HG02610 (cell line): Measurements from ENCODE around the gene ASB15.
"Not testable (repeated sequence)": the region's sequence is repeated elsewhere in the genome, so short reads cannot be mapped to it uniquely, and the experiment has no call there.

Experiments used
- ATAC-seq: cut with Tn5 transposase; IDR thresholded peaks from one replicate; pipeline ENCODE4 v1.9.1; 2021; ENCODE audit warnings: mild to moderate bottlenecking, moderate library complexity; ENCODE audit not compliant: unreplicated experiment

Gene ASB15

DNA sequence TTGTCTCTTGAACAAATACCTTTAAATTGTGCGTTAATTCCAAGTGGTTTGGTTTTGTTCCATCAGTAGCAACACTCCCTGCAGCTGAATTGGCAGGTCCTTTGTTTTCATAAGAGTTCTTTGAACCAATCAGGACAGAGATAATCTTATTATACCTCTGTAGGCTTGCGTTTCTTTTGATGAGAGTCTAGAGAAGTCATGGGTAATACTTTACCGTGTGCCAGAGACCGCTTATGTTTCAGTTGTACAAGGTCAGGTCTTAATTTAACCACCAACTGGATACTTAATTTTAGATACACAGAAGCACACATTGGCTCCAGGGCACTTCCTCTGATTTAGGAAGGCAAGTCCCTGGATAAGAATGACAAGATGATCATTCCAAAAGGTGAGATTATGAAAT is at the start of gene ASB15:
ASB15 (plus strand) TSS at position 292 of the 400 bp plus-strand sequence. CDS start 12,682 bp downstream, outside the sequence.
- ATAC-seq: no peak

DNA sequence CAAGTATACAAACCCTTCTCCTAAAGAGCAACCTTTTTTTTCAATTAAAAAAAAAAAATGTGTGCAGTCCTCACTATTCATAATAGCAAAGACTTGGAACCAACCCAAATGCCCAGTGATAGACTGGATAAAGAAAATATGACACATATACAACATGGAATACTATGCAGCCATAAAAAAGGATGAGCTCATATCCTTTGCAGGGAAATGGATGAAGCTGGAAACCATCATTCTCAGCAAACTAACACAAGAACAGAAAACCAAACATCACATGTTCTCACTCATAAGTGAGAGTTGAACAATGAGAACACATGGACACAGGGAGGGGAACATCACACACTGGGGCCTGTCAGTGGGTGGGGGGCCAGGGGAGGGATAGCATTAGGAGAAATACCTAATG is 49.5 kb upstream of the ASB15 start:
- ATAC-seq: not testable (repeated sequence)

DNA sequence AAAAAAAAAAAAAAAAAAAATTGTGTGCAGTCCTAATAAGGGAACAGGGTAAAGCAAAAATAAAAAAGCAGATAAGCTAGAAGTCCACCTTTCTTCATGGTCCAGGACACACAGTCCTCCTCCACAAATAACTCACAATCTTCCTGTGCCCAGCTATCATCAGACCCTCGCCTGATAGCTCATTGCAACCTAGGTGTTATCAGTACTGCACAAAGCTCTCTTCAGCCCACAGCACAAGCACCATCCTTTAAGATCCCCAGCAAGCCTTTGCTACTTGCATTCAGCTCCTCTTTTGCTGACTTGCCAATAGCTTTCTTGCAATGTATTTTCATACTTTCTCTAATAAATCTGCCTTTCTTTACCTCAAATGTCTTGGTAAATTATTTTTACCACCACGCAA is 49.0 kb upstream of the ASB15 start:
- ATAC-seq: no peak

DNA sequence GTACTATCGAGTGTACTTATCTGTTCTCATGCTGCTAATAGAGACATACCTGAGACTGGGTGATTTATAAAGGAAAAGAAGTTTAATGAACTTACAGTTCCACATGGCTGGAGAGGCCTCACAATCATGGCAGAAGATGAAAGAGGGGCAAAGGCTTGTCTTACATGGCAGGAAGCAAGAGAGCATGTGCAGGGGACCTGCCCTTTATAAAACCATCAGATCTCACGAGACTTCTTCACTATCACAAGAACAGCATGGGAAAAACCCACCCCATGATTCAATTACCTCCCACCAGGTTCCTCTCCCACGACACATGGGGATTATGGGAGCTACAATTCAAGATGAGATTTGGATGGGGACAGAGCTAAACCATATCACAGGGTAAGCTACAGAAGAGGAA is 48.5 kb upstream of the ASB15 start:
- no peak for ATAC-seq

DNA sequence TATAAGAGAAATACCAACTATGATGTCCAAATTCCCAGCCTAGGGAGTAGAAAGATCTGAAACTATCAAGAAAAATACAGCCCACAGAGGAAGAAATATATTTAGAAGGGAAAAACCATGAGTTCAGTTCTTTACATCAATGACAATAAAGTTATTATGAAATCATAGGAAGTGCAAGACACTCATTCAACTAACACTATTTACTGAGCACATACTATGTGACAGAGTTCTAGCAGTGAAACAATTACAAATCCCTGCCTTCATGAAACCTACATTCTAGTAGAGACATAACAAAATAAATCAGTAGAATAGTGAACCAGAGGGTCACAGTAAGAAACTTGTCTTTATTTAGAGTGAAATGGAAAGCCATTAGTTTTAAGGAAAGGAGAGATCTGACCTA is 46.1 kb upstream of the ASB15 start:
- ATAC-seq: no peak

- ATAC-seq: no peak
Observed at GRCh38 chr7:123557016-123557397, 44.6 kb upstream of the ASB15 start.

DNA sequence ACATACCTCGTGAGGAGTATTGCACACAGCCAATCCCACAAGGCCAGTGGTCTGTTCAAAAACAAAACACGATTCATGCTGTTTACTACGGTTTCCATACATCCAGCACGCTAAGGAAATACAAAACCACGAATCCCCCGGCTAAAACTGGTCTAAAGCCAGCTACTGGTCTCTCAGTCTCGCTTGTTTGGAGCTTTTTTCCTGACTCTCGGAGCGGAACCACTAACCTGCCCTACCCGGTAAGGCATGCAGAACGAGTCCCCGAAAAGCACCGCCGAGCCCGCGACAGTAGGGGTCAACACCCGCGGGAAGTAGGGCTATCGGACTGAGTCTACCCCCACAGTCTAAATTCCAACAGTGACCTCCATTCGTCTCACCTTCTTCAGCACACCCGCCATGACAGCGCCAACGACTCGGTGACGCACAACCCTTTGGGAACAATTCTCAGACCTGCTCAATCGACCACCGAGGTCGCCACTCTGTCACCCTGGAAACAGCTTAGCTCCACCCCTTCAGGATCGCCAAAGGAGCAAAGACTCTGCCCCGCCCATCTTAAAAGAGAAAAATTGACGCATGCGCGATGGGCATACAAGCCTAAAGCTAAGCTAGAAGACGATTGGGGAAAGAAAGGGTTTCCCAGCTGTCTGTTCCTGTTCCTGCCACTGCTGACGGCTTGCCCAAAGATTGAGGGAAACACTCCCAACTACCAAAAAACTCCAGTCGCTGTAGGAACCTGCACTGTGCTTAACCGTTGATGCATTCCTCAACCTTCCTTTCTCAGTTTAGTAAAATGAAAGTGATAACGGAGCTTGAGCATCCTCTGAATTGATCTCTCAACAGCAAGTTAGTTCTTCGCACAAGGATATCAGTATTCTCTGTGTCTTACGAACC is 44.0 kb upstream of the ASB15 start, which contains the start of gene NDUFA5:
NDUFA5 (minus strand) TSS at position 421 of the 891 bp plus-strand sequence; CDS start at position 398, 23 bp downstream.
- peak; percentile 97 for ATAC-seq

DNA sequence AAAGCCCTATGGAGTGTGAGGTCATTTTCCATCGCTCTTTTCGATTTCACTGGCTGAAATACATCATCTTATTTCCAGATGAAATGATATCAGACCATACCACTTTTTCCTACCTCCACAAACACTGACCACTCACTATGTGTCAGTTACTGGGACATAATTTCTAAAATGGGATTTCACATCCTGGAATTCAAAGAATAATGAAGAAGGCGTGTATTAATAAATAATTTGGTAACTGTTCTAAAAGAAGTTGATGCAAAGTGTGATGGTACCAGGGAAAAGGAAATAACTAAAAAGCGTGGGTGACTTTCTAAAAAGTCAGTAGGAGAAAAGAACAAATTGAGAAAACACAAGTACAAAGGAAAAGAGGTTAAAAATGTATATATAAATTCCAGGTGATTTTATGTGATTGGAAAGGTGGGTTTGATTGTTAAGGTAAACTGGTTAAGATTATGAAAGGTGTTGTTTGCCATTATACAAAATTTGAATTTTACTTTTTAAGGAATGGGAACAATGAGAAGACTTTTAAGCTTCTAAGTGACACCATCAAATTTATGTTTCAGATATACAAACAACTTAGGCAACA is 43.2 kb upstream of the ASB15 start:
- peak; percentile 4 for ATAC-seq

DNA sequence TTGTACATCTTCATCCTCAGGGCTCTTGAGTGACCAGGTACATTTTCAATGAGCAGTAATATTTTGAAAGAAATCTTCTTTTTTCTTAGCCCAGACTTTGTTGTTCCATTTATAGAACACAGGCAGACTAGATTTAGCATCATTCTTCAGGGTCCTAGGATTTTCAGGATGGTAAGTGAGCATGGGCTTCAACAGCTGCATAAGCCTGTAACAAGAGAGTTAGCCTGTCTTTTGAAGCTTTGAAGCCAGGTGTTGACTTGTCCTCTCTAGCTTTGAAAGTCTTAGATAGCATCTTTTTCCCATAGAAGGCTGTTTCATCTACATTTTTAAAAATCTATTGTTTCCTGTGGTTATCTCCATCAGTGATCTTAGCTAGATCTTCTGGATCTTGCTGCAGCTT is 39.5 kb upstream of the ASB15 start:
- no peak for ATAC-seq

DNA sequence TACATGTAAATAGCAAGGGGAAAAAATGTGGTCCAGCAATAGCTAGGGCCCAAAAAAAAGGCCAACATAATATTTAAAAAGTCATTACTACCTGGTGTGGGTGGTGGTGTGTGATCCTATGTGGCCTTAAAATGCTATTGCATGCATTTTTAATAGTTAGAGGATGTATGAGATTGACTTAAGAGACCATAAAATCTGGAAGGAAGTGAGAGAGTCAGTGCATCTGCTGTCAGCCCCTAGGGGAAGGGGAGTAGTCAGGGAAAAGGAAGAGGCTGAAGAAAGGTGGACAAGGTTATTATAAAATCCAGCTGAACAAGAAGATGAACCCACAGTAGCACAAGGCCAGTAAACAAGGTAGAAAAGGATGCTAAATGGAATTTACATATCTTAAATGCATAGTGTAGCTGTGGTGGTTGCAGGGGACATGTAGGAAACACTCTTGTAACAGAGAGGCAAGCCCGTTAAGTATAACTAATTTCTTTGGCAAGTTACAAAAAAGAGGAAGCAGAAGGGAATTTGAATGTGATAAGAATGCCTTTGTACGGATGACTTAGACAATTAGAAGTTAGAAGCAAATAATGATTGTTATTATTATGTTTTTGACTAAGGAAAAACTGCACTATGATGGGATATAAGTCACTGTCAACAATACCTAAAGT is 32.1 kb upstream of the ASB15 start:
- no peak for ATAC-seq

DNA sequence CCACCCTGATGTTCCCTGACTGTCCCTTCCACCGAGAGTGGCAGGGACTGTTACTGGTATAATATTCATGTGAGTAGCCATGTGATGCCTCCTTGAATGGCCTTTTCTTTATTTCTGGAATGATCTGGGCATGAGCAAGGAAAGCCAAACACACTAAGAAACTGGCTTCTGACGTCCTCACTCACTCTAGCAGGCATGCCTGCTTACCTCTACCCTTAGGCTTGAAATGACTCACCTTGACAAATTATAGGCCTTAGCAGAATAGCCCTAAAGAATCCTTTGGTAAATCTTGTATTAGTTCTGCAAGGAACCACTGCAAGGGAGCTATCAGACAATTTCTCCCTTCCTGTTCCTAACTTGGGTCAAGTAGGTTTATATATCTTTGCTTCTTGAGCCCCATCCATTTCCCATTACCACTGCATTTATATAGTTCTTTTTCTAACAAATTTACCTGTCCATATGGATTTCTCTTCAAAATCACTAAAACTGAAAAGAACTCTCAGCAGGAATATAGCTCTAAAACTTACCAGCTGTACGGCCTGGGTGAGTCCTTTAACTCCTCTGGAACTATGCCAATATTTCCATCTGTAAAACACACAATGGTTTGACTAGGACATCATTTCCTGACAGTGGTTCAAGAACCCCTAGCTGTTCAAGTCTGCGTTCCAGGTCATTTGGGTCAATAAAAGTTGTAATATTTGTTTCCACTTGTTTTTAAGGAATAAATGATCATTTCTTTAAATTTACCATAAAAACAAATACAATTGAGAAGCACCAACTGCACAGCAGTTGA is 31.0 kb upstream of the ASB15 start:
- ATAC-seq: peak; percentile 61

- no peak for ATAC-seq
Observed at GRCh38 chr7:123571187-123571586, 30.4 kb upstream of the ASB15 start.

DNA sequence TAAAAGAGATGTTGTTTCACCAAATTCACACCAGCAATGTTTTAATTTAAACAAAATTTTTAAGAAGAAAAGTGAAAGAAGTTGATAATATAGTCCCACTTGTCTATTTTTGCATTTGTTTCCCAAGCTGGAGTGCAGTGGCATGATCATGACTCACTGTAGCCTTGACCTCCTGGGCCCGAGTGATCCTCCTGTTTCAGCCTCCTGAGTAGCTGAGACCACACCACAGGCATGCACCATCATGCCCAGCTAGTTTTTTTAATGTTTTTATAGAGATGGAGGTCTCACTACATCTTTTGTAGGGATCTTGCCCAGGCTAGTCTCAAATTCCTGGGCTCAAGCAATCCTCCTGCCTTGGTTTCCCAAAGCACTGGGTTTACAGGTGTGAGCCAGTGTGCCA is 29.9 kb upstream of the ASB15 start:
- ATAC-seq: no peak

GRCh38 chr7:123573341-123573740 is 28.3 kb upstream of the ASB15 start:
- ATAC-seq: no peak

- ATAC-seq: no peak
Observed at GRCh38 chr7:123573896-123574467, 27.6 kb upstream of the ASB15 start.

- no peak for ATAC-seq
Observed at GRCh38 chr7:123579416-123579815, 22.2 kb upstream of the ASB15 start.

GRCh38 chr7:123580406-123581161 is 21.0 kb upstream of the ASB15 start:
- ATAC-seq: peak; percentile 76

DNA sequence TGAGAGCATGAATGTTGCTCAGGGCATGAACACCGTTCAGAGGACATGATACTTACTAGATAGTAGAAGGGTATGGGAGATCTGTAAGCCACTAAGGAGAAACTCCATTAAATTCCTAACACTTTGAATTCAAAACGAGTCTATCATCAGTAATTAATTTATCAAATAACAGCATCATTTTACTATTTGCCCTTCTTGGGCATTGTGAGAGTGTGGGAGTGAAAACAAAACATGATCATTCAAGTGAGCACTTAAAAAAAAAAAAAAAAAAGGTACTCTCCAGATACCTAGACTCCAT is 20.5 kb upstream of the ASB15 start:
- no peak for ATAC-seq

GRCh38 chr7:123583821-123584220 is 17.8 kb upstream of the ASB15 start:
- ATAC-seq: no peak

DNA sequence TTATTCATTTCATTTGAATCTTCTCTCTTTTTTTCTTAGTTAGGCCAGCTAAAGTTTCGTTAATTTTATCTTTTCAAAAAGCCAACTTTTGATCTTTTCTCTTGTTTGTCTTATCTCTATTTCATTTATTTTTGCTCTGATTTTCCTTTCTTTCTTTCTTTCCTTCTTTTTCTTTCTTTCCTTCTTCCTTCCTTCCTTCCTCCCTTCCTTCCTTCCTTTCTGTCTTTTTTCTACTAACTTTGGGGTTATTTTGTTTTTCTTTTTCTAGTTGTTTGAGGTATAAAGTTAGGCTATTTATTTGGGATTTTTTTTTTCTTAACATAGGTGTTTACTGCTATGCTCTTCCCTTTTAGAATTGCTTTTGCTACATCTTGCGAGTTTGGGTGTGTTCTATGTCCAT is 13.2 kb upstream of the ASB15 start:
- no peak for ATAC-seq
